Stimulated activated CD8-positive, alpha-beta memory T cell treated with anti-CD3 and anti-CD28 coated beads, Interleukin-7, amount 100 ng/mL, for 24 hours (primary cell): ENCODE data around the gene CEP57.
A peak's percentile ranks its signal among the peaks of the same experiment; 100 is the strongest.

Experiments used
- DNase-seq: peaks from one replicate; pipeline ENCODE4 v3.0.0-alpha.2; 2020; ENCODE audit warnings: low read depth

CEP57 gene

GRCh38 chr11:95790123-95790932 is at the start of gene CEP57:
Gene CEP57, plus strand, starts transcription at chr11:95790498. Its CDS starts 201 bp downstream, at chr11:95790699.
- peak; percentile 87 for DNase-seq

- no peak for DNase-seq
These were observed 40.2 kb upstream of the CEP57 start for GRCh38 chr11:95750101-95750500.

DNA sequence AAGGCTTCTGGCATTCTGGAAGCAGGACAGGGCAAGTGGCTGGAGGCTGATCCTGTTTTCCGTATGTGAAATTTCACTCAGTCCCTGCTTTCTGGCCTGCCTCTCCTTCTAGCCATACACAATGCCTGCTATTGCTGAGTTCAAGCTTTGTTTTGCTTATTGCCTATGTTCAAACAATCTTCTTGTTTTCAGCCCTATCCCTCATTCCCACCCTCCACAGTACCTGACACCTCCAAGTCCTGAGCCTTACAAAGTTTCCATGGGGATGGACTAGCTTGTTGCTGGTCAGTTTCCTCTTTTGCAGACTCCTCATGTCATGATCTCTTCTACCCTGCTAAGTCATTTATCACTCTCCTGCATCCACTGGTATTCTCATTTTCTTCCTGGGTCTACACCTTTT is 38.8 kb upstream of the CEP57 start:
- no peak for DNase-seq

DNA sequence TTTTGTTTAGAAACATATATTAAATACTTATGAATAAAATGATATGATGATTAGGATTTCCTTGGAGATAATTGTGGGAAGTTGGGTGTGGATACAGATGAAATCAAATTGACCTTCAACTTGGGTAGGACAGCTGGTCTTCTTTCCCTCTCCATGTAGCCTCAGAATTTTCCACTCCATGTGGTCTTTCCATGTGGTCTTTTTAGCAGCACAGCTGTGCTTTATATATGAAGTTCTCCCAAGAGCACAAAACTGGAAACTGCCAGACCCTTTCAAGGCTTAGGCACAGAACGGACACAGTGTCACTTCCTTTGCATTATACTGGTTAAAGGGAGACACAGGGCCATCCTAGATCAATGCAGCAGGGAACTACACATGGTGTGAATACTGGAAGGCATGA is 29.4 kb upstream of the CEP57 start:
- DNase-seq = no peak

GRCh38 chr11:95762534-95762933 is 27.8 kb upstream of the CEP57 start:
- no peak for DNase-seq

DNA sequence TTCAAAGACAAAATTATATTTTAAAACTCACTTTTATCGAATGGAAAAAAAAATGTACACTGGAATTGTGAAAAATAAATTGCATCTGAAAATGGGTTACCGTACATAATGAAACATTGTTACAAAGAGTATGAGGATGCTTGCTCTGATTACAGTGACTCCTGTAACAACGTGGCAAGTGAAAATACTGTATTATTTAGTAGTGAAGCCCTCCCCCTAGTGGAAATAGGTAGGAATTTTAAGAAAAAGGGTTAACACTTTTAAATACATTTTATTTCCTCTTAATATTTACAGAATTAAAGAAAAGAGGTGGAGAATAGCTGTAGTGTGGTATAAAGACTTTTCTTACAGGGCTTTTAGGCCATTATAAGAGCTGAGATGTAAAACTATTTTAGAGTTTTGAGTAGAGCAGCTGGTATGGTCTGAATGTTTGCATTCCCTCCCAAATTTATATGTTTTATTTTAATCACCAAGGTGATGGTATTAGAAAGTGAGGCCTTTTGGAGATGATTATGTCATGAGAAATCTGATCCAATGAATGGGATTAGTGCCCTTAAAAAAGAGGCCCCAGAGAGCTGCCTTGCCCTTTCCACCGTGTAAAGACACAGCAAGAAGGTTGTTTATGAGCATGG is 25.9 kb upstream of the CEP57 start:
- DNase-seq = no peak

- DNase-seq = no peak
These were observed 23.6 kb upstream of the CEP57 start for GRCh38 chr11:95766701-95767100.

GRCh38 chr11:95767498-95767897 is 22.8 kb upstream of the CEP57 start:
- no peak for DNase-seq

GRCh38 chr11:95768521-95768920 is 21.8 kb upstream of the CEP57 start:
- DNase-seq = no peak

DNA sequence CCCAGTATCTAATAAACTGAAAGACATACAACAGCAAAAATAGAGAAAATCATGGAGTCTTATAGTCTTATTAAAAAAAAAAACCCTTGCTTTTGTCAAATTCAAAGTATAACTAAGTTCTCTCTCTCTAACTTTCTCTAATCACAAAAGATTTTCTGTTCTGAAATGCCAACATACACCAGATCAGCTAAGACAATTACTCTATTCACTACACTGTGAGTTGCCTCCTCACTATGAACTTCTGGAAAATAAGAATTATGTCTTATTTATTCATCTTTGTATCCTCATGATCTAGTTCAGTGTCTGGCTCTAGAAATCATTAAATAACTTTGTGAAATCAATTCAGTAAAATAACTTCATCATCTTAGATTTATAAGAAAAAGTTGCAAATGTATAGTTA is 13.4 kb upstream of the CEP57 start:
- no peak for DNase-seq

DNA sequence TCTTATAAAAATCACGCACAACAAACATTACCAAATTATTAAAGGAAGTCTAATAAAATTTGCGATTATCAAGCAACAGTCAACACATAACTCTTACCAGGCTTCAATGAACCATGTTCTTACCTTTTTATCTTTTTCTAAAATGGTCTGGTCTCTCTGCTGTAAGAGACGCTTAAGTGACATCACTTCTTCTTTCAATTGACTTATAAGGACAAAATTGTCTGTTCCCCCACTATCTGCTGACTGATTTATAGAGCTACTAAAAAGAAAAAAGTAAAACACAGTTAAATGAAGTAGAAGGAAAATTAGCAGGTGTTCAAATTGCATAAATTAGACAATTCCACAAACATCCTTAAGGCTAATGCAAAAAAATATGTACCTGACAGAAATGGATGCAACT is 11.6 kb upstream of the CEP57 start:
- no peak for DNase-seq

DNA sequence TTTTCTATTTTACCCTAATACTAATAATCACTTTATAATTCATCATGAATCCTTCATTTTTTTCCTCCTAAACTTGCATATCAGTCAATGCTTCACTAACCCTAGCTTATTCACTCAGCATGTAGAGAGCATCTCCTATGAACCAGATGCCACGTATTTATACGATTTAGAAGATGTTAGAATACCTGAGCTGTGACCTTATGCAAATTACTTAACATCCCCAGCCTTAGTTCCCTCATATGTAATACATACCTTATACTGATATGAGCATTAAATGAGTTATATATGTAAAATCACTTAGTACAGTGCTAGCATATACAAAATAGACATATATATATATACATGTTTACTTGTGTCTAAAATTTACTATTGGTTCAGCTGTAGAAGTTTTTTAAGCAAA is 9.8 kb upstream of the CEP57 start:
- DNase-seq = no peak

DNA sequence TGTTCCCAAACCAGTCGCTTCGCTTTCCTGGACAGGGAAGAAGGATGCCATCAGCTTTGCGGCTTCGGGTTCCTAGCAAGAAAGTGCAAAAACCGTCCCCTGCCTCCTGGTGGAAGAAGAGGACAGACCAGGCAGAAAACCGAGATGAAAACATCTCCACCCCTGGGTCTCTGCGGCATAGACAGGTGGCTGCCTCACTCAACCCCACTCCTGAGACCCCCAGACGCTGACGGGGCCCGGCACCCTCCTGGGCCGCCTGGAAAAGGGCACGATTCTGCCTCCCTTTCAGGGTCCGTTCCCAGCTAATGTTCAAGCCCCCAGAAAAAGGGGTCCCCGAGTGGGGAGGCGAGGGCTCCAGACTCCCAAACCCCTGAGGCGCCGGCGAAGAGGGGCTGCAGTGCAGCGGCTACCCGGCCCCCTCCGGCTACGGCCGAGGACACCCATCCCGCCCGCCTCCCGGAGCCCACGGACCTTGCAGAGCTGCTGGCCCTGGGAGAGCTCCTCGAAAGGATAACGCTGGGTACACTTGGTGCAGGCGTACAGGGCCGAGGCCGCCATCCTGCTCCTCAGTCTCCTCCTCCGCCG is 1.3 kb upstream of the CEP57 start:
- DNase-seq = no peak

- peak; percentile 85 for DNase-seq
These were observed 684 bp upstream of the CEP57 start, which contains the start of gene FAM76B for GRCh38 chr11:95789506-95790122. Gene FAM76B, minus strand, starts transcription at chr11:95789782. Its CDS starts 304 bp downstream, at chr11:95789478.

DNA sequence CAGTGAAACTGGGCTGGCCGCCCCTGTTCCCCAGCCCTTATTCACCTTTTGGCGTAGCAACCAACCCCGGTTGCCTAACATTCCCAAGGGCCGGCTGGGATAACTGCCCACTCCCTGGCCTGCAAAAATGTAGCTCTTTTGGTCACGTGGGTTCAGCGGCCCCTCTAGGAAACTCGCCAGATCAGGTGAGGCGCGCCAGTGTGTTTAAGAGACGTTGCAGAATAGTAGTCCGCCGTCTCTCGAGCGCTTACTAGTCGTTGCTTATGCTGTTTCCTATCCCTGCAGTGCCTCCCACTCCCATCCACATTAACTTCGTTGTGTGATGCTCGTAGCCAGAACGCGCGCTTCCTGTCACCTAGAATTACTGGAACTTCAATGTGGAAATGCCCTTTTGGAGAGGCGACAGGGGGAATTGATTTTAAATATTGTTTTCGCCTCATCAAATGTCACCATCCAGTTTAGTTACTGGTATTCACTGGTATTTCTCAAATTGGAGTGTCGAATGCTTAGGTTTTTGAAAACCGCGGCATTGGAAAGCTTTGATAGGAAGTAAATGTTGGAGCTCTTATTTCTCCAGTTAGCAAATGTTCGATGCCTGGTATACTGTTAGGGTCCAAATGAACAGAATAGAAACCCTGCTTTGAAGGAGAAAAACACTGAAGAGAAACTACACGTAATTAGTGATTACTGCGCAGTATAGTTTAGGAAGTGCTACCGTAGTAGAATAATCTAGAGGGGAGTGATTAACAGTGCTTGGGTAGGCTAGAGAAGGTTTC is 823 bp downstream of the CEP57 start:
- DNase-seq = peak; percentile 30

DNA sequence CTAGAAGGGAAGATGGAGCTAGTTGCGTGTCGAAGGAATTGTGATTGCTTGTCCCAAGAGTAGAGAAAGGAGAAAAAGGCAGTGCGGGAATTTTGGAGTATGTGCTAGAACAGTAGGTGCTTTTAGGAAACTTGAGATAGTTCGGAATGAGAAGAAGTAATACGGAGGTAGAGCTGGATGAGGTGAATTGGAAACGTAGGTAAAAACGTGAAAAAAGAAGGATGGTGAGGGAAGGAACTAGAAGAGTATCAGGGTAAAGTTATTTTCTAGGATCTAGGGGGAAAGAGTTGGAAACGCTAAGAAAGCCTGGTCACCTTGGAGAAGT is 1.4 kb downstream of the CEP57 start:
- DNase-seq = no peak

DNA sequence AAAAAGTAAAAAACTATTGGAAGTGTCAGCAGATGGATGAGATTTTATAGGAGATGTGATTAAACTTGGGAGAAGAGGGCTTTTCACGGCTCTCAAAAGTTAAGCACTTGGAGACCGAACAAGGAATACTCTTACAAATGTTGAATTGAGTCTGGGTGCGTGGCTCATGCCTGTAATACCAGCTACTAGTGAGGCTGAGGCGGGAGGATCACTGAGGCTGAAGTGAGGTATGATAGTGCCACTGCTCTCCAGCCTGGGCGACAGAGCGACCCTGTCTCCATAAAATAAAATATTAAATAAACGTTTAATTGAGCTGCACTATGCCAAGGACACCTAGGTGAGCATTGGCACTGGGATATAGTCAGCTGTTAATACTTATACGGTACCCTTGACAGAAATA is 1.9 kb downstream of the CEP57 start:
- DNase-seq = no peak

DNA sequence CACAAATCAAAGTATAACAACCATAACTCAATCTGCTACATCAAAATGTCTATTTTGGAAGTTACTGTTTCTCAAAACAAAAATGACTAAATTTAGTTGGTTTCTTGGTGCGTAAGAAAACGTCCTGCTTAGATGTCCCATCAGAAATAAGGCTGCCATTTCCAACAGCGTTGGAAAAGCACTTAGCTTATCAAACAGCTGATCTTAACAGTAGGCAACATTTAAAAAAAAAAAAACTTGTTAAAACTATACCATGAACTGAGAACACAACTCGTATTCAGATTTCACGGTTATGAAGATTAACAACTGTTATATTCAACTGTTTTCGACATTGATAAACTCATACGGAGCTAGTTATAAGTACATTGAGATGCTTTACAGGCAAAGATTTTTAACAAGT is 2.4 kb downstream of the CEP57 start:
- no peak for DNase-seq

DNA sequence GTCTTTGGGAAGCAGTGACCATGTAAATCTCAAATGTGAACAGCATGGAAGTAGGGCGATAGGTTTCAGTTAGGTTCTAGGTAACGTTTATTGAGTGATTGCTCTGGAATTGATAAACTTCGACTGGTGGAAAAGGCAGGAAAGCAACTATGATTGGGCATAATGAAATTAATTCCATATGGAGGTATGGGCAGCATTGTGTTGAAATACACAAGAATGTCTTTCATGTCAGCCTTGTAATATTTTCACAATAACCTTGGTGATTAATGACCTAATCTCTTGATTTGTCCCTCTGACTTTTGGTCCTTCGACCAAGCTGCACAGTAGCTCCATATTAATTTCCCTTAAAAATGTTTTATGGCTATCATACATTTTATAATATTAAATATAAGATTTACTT is 2.8 kb downstream of the CEP57 start:
- DNase-seq = no peak

- no peak for DNase-seq
These were observed 3.8 kb downstream of the CEP57 start for GRCh38 chr11:95794086-95794485.

DNA sequence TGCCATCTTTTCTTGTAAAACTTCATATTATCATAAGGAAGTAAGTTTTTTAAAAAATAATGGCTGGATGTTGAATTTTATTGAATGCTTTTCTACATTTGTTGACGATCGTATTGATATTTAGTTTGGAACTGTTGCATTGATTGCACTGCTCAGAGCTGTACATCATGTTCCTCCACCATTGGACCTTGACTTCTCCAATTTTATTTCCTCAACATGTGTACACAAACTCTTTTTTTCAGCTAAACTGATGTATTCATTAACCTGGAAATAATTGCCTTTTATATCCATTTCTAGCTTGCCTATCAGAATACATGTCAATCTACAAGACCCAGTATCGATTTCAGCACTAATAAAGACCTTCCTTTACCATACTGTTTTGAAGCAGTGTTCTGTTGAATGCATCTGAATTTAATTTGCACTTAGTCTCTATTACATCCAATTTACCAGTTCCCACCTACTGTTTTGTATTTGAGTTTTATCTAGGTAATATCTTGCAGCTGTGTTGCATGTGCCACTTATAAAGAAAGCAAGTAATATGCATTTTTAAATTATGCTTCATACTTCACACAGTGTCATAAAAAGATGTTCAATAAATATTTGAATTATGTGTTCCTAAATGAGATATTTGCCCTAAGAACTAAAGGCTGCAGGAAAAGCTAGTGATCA is 5.5 kb downstream of the CEP57 start:
- DNase-seq = no peak

DNA sequence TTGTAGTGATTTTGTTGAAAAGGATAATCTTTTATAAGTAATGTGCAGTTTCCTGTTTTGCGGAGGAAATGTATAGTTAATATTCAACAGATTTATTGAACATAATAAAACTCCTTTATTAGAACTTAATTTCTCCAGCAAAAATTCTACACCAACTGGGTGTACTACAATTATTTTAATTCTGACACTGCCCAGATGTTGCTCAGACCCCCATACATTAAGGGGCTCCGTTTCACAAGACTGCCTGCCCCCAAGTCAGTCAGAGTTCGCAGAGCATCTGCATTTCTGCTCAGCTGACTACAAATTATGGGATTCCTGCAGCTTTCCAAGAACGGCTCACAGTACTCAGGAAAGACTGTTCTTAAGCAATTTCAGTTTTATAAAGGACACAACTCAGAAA is 6.2 kb downstream of the CEP57 start:
- no peak for DNase-seq
